Measurements from ENCODE around the gene NKPD1. TPM values are rescaled to one million over a fixed set of nuclear protein-coding genes. Genes with fewer than 3 reads are reported as not detected.
A peak's percentile ranks its signal among the peaks of the same experiment; 100 is the strongest.

Gene NKPD1
- total and polyA plus RNA-seq, 9 of the 15 experiments (the other 6 are each of a cell fraction or from before 2014, with no cell fraction given), result 0.03 to 0.09 (median 0.04) TPM; not detected in 5

DNA sequence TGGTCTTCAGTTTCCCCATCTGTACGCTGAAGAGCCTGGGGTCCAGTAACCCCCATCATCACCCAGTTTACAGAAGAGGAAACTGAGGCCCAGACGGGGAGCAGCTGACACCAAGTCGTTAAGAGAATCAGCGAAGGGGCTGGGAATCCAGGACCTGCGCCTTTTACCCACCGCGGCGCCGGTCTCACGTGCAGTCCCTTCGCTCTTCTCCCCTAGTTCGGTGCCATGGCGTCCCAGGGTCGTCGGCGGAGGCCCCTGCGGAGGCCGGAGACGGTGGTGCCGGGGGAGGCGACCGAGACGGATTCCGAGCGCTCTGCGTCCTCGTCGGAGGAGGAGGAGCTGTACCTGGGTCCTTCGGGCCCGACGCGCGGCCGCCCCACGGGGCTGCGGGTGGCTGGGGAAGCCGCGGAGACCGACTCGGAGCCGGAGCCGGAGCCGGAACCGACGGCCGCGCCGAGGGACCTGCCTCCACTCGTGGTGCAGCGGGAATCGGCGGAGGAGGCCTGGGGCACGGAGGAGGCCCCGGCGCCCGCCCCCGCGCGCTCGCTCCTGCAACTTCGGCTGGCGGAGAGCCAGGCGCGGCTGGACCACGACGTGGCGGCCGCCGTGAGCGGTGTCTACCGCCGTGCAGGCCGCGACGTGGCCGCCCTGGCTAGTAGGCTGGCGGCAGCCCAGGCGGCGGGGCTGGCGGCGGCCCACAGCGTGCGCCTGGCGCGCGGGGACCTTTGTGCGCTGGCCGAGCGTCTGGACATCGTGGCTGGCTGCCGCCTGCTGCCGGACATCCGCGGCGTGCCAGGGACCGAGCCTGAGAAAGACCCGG, 18.5 kb upstream of the NKPD1 start (continued):
- TF ChIP-seq, protein P1, sequence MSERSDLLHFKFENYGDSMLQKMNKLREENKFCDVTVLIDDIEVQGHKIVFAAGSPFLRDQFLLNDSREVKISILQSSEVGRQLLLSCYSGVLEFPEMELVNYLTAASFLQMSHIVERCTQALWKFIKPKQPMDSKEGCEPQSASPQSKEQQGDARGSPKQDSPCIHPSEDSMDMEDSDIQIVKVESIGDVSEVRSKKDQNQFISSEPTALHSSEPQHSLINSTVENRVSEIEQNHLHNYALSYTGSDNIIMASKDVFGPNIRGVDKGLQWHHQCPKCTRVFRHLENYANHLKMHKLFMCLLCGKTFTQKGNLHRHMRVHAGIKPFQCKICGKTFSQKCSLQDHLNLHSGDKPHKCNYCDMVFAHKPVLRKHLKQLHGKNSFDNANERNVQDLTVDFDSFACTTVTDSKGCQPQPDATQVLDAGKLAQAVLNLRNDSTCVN (CRISPR knock-in tag; IDR thresholded peaks at IDR 0.05), result no peak
- TF ChIP-seq CREB1 (IDR thresholded peaks at IDR 0.05) (peak; percentile 26; the same call in 1 of the 2 replicates), CREB1 (CRISPR knock-in tag; IDR thresholded peaks at IDR 0.05) (peak; percentile 52), JUN (IDR thresholded peaks at IDR 0.05; ENCODE audit: borderline replicate concordance, low read depth, low read length) (no peak), JUN (CRISPR knock-in tag; IDR thresholded peaks at IDR 0.05; ENCODE audit: borderline replicate concordance) (no peak), ILF3 (IDR thresholded peaks at IDR 0.05; ENCODE audit: borderline replicate concordance) (0 out of 2 replicates have a peak, but pooled peaks have one; percentile 20), FOXK2 (conservative IDR thresholded peaks at IDR 0.05 in 1 of 2, IDR thresholded peaks at IDR 0.05 in 1 of 2; ENCODE audit: low read depth in 2 of 2) (no peak), CEBPG (CRISPR knock-in tag; IDR thresholded peaks at IDR 0.05) (no peak), CEBPG (tag; conservative IDR thresholded peaks at IDR 0.05 in 1 of 2, IDR thresholded peaks at IDR 0.05 in 1 of 2) (no peak), PHF21A (IDR thresholded peaks at IDR 0.05; ENCODE audit: borderline replicate concordance, low read depth) (no peak), GATA2 (CRISPR knock-in tag; IDR thresholded peaks at IDR 0.05) (no peak), SMARCB1 (IDR thresholded peaks at IDR 0.05; ENCODE audit: insufficient read length, low read depth) (no peak), SIX5 (IDR thresholded peaks at IDR 0.05; ENCODE audit: borderline replicate concordance in 1 of 2, insufficient read depth in 1 of 2, low read depth in 1 of 2, low read length in 2 of 2) (no peak), CREBBP (IDR thresholded peaks at IDR 0.05; ENCODE audit: low read depth, low read length) (no peak), GABPB2 (CRISPR knock-in tag; conservative IDR thresholded peaks at IDR 0.05) (no peak), RB1 (IDR thresholded peaks at IDR 0.05; ENCODE audit: low read depth) (peak; percentile 46; the same call in 1 of the 2 replicates), ZNF41 (CRISPR knock-in tag; conservative IDR thresholded peaks at IDR 0.05) (no peak), CBX8 (IDR thresholded peaks at IDR 0.05; ENCODE audit: borderline replicate concordance, extremely low read depth, low read depth, low read length, poor library complexity, severe bottlenecking) (no peak), PHB2 (IDR thresholded peaks at IDR 0.05; ENCODE audit: low read depth) (no peak)
- TF ChIP-seq, protein P2, sequence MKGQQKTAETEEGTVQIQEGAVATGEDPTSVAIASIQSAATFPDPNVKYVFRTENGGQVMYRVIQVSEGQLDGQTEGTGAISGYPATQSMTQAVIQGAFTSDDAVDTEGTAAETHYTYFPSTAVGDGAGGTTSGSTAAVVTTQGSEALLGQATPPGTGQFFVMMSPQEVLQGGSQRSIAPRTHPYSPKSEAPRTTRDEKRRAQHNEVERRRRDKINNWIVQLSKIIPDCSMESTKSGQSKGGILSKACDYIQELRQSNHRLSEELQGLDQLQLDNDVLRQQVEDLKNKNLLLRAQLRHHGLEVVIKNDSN (CRISPR knock-in tag; IDR thresholded peaks at IDR 0.05), result no peak
- TF ChIP-seq, protein P3, sequence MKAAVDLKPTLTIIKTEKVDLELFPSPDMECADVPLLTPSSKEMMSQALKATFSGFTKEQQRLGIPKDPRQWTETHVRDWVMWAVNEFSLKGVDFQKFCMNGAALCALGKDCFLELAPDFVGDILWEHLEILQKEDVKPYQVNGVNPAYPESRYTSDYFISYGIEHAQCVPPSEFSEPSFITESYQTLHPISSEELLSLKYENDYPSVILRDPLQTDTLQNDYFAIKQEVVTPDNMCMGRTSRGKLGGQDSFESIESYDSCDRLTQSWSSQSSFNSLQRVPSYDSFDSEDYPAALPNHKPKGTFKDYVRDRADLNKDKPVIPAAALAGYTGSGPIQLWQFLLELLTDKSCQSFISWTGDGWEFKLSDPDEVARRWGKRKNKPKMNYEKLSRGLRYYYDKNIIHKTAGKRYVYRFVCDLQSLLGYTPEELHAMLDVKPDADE (conservative IDR thresholded peaks at IDR 0.05; ENCODE audit: control insufficient read depth, low read depth, low read length), result 0 out of 2 replicates have a peak, but pooled peaks have one; percentile 56
- TF ChIP-seq, protein P4, sequence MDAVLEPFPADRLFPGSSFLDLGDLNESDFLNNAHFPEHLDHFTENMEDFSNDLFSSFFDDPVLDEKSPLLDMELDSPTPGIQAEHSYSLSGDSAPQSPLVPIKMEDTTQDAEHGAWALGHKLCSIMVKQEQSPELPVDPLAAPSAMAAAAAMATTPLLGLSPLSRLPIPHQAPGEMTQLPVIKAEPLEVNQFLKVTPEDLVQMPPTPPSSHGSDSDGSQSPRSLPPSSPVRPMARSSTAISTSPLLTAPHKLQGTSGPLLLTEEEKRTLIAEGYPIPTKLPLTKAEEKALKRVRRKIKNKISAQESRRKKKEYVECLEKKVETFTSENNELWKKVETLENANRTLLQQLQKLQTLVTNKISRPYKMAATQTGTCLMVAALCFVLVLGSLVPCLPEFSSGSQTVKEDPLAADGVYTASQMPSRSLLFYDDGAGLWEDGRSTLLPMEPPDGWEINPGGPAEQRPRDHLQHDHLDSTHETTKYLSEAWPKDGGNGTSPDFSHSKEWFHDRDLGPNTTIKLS (IDR thresholded peaks at IDR 0.05; ENCODE audit: borderline replicate concordance, low read depth), result peak; percentile 97

Measured in K562 (cell line).